Chondrocyte (in vitro differentiated cells): Measurements from ENCODE around the gene NOX5. TPM values are rescaled to one million over a fixed set of nuclear protein-coding genes. Genes with fewer than 3 reads are reported as not detected.

ENCODE experiments used
- DNase-seq: peaks from one replicate; pipeline ENCODE4 v3.0.0; 2021; ENCODE audit warnings: mixed read lengths, low spot score
- H3K27ac Mint-ChIP-seq: one replicate; pipeline ENCODE4 v1.8.0; 2021; ENCODE audit warnings: mild to moderate bottlenecking, moderate library complexity, mixed read lengths; ENCODE audit not compliant: unreplicated experiment
- H3K27me3 Mint-ChIP-seq: 2 replicates; pipeline ENCODE4 v1.8.0; 2021; ENCODE audit warnings: low read depth, mixed read lengths
- H3K36me3 Mint-ChIP-seq: 2 replicates; pipeline ENCODE4 v1.8.0; 2021; ENCODE audit warnings: low read depth, mixed read lengths
- H3K4me1 Mint-ChIP-seq: 2 replicates; pipeline ENCODE4 v1.8.0; 2021; ENCODE audit warnings: low read depth, mild to moderate bottlenecking, mixed read lengths
- H3K4me3 Mint-ChIP-seq: one replicate; pipeline ENCODE4 v1.8.0; 2021; ENCODE audit warnings: mild to moderate bottlenecking, moderate library complexity, mixed read lengths; ENCODE audit not compliant: unreplicated experiment
- H3K9me3 Mint-ChIP-seq: 2 replicates; pipeline ENCODE4 v1.8.0; 2021; ENCODE audit warnings: low read depth, mixed read lengths
- CTCF ChIP-seq: fragments of 200-600 bp; sonication (generic); IDR thresholded peaks from 2 replicates; pipeline ENCODE4 v1.5.0; 2021; ENCODE audit warnings: antibody characterized with exemption, mild to moderate bottlenecking, moderate library complexity
- total RNA-seq: library from RNA; stranded (reverse); gene quantifications from 3 replicates; pipeline ENCODE4 v1.2.1, GENCODE V29; 2021

The NOX5 gene
- total RNA-seq, 1 donor from 2014 or later, result not detected

DNA sequence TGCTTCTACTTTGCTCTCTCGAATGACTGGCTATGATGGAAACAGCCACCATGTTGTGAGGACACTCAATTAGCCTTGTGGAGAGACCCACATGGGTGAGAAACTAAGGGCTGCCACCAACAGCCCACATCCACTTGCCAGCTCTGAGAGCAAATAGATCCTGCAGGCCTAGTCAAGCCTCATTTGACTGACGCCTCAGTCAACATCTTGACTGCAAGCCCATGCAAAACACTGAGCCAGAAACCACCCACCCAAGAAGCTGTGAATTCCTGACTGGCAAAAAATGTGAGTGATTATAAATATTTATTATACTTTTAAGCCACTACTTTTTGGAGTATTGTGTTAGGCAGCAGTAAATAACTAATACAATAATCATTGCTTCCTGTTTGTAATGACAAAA is 58.4 kb downstream of the NOX5 start:
- Mint-ChIP-seq H3K27me3 (peaks cover 7% of the 10 kb centered on the region), H3K4me1 (peaks cover 14% of the 10 kb centered on the region), H3K9me3 (peaks cover 9% of the 10 kb centered on the region), H3K4me3 (no peak overlapping the region), H3K27ac (no peak overlapping the region), H3K36me3 (peaks cover 2% of the 10 kb centered on the region)
- TF ChIP-seq CTCF, result no peak
- no peak for DNase-seq

DNA sequence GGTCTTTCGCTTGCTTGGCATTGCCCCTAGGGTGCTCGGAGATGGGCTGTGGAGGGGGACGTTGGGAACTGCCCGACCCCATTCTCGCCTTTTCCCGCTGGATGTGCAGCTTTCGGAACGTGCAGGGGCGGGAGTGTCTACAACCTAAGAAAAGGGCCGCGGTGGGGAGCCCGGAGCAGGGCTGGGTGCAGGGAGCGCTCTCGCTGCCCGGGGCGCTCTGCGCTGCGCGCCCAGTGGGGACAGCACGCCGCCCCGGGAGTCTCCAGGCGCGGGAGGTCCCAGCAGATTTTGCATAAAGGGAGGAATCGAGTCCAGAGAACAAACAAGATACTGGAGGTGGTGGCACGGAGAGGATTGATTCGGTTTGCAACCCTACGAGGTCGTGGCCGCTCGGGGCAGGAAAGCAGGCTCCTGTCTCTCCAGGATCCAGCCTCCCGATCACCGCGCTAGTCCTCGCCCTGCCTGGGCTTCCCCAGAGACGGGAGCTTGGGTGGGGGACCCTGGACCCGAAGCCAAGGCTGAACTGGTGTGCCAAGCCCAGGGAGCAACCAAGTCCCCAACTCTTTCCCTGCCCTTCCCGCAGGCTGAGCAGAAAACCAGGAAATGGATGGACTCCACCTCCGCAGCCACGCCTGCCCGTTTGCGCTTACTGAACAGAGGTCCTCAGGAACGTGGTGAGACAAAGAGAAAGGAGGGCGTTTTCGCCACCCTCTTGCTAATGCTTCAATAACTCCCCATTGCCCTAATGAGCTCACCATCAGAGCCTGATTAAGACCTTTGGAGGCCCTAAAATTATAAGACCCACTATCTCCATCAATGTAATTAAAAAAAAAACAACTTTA is 59.7 kb downstream of the NOX5 start:
- H3K4me3 Mint-ChIP-seq, result peak overlapping the region; percentile 83
- no peak for DNase-seq
- peaks cover 14% of the 10 kb centered on the region for H3K4me1 Mint-ChIP-seq
- H3K36me3 Mint-ChIP-seq, result peaks cover 2% of the 10 kb centered on the region
- peak overlapping the region; percentile 33 for H3K27ac Mint-ChIP-seq
- H3K9me3 Mint-ChIP-seq, result peaks cover 4% of the 10 kb centered on the region
- H3K27me3 Mint-ChIP-seq, result peaks cover 7% of the 10 kb centered on the region
- peak; percentile 52 for TF ChIP-seq CTCF

DNA sequence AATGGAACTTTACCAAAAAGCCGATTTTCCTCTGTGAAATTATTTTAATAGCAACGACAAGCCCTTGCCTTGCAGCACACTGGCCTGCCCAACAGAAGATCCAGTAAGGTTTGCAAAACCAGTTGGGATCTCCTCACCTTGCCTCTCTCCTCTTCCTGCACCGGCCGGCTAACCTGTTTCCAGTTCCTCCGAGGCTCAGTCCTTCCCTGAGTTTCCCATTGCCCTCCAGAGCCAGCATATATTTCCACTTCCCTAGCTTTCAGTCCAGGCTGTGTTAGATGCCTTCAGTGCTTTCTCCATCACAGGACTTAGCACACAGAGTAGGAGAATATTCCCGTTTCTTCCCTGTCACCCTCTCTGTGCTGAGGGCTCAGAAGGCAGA is 60.3 kb downstream of the NOX5 start:
- peak overlapping the region; percentile 68 for H3K27ac Mint-ChIP-seq
- H3K9me3 Mint-ChIP-seq, result peaks cover 4% of the 10 kb centered on the region
- DNase-seq, result no peak
- peaks cover 7% of the 10 kb centered on the region for H3K27me3 Mint-ChIP-seq
- peaks cover 14% of the 10 kb centered on the region for H3K4me1 Mint-ChIP-seq
- peaks cover 2% of the 10 kb centered on the region for H3K36me3 Mint-ChIP-seq
- no peak for TF ChIP-seq CTCF
- peak overlapping the region; percentile 83 for H3K4me3 Mint-ChIP-seq

- Mint-ChIP-seq H3K27me3 (peaks cover 7% of the 10 kb centered on the region), H3K9me3 (peaks cover 4% of the 10 kb centered on the region), H3K36me3 (peaks cover 2% of the 10 kb centered on the region), H3K27ac (no peak overlapping the region), H3K4me3 (no peak overlapping the region), H3K4me1 (peaks cover 19% of the 10 kb centered on the region)
- DNase-seq, result no peak
- no peak for TF ChIP-seq CTCF
These were observed 60.9 kb downstream of the NOX5 start for GRCh38 chr15:69075440-69075839.

GRCh38 chr15:69076756-69077155 is 62.3 kb downstream of the NOX5 start:
- no peak for DNase-seq
- H3K4me3 Mint-ChIP-seq, result no peak overlapping the region
- peaks cover 32% of the 10 kb centered on the region for H3K4me1 Mint-ChIP-seq
- no peak overlapping the region for H3K27ac Mint-ChIP-seq
- no peak for TF ChIP-seq CTCF
- H3K27me3 Mint-ChIP-seq, result peaks cover 5% of the 10 kb centered on the region
- H3K9me3 Mint-ChIP-seq, result no peaks in the 10 kb centered on the region
- H3K36me3 Mint-ChIP-seq, result no peaks in the 10 kb centered on the region
